Measurements from ENCODE around the gene ELMO3.

ELMO3 gene

GRCh38 chr16:67164599-67165061 is 34.3 kb upstream of the ELMO3 start, which contains the start of gene HSF4:
HSF4 (plus strand) TSS chr16:67164745; CDS start chr16:67164812, 67 bp downstream.
- no peak for DNase-seq (ENCODE audit: low spot score)

GRCh38 chr16:67165121-67166078 is 33.5 kb upstream of the ELMO3 start:
- DNase-seq (ENCODE audit: low spot score) = no peak

GRCh38 chr16:67166110-67166547 is 32.8 kb upstream of the ELMO3 start:
- no peak for DNase-seq (ENCODE audit: low spot score)

- DNase-seq (ENCODE audit: low spot score) = no peak
Measured at GRCh38 chr16:67166598-67167168, 32.2 kb upstream of the ELMO3 start.

- DNase-seq (ENCODE audit: low spot score) = no peak
Measured at GRCh38 chr16:67167588-67167987, 31.3 kb upstream of the ELMO3 start.

- DNase-seq (ENCODE audit: low spot score) = no peak
Measured at GRCh38 chr16:67169011-67169451, 29.9 kb upstream of the ELMO3 start.

- no peak for DNase-seq (ENCODE audit: low spot score)
Measured at GRCh38 chr16:67169642-67170167, 29.2 kb upstream of the ELMO3 start.

GRCh38 chr16:67170168-67170948 is 28.6 kb upstream of the ELMO3 start, which contains the start of gene NOL3:
NOL3 (plus strand) TSS chr16:67170538.
- DNase-seq (ENCODE audit: low spot score) = peak; percentile 75

GRCh38 chr16:67170949-67171649 is 27.8 kb upstream of the ELMO3 start:
- no peak for DNase-seq (ENCODE audit: low spot score)

GRCh38 chr16:67173323-67173722 is 25.6 kb upstream of the ELMO3 start:
- no peak for DNase-seq (ENCODE audit: low spot score)

GRCh38 chr16:67173808-67174705 is 24.9 kb upstream of the ELMO3 start:
- peak; percentile 78 for DNase-seq (ENCODE audit: low spot score)

GRCh38 chr16:67174706-67175231 is 24.2 kb upstream of the ELMO3 start:
- DNase-seq (ENCODE audit: low spot score) = no peak

GRCh38 chr16:67176662-67177061 is 22.3 kb upstream of the ELMO3 start:
- no peak for DNase-seq (ENCODE audit: low spot score)

- DNase-seq (ENCODE audit: low spot score) = no peak
Measured at GRCh38 chr16:67177743-67178699, 20.9 kb upstream of the ELMO3 start.

- DNase-seq (ENCODE audit: low spot score) = no peak
Measured at GRCh38 chr16:67179421-67180080, 19.4 kb upstream of the ELMO3 start.

- DNase-seq (ENCODE audit: low spot score) = no peak
Measured at GRCh38 chr16:67180166-67180565, 18.8 kb upstream of the ELMO3 start.

- DNase-seq (ENCODE audit: low spot score) = no peak
Measured at GRCh38 chr16:67181346-67181745, 17.6 kb upstream of the ELMO3 start.

- DNase-seq (ENCODE audit: low spot score) = no peak
Measured at GRCh38 chr16:67182288-67182687, 16.6 kb upstream of the ELMO3 start.

Data from globus pallidus (tissue), 1 donor.